Measurements from ENCODE around the gene MZT2A.

DNA sequence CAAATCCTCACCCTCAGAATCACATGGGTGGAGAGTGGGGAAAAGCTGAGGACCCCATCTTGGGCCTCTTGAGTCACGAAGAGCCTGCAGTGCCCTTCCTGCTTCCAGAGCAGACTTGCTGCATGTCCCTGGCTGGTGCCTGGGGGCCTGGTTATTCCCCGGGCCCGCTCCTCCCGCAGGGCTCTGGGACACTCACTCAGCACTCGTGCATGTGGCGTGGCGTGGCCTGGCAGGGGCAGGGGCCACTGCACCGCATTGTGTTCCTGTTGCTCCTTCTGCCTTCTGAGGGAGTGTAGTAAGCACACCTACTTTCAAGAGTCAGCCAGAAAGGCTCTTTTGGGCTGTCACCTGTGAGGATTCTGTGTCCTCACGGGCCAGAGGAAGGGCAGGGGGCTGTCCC, 17.4 kb upstream of the MZT2A start:
- TF ChIP-seq, protein P1, sequence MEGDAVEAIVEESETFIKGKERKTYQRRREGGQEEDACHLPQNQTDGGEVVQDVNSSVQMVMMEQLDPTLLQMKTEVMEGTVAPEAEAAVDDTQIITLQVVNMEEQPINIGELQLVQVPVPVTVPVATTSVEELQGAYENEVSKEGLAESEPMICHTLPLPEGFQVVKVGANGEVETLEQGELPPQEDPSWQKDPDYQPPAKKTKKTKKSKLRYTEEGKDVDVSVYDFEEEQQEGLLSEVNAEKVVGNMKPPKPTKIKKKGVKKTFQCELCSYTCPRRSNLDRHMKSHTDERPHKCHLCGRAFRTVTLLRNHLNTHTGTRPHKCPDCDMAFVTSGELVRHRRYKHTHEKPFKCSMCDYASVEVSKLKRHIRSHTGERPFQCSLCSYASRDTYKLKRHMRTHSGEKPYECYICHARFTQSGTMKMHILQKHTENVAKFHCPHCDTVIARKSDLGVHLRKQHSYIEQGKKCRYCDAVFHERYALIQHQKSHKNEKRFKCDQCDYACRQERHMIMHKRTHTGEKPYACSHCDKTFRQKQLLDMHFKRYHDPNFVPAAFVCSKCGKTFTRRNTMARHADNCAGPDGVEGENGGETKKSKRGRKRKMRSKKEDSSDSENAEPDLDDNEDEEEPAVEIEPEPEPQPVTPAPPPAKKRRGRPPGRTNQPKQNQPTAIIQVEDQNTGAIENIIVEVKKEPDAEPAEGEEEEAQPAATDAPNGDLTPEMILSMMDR (IDR thresholded peaks at IDR 0.05; ENCODE audit: insufficient read depth, low read length, poor library complexity, severe bottlenecking) = no peak
- TF ChIP-seq EZH2phosphoT487 (conservative IDR thresholded peaks at IDR 0.05; ENCODE audit: low read length) = no peak

Measured in SU-DHL-6 (cell line).